Lung (tissue), 12 donors: ENCODE measurements around the gene PDE12. TPM values are rescaled to one million over a fixed set of nuclear protein-coding genes. Genes with fewer than 3 reads are reported as not detected.
A peak's percentile ranks its signal among the peaks of the same experiment; 100 is the strongest.

Experiments
- ATAC-seq: fragments of 200-7000 bp; cut with Tn5 transposase; one replicate; pipeline ENCODE4 v1.9.1; 2020; ENCODE audit warnings: moderate number of reproducible peaks; ENCODE audit not compliant: insufficient read depth, low FRiP score
- DNase-seq, 3 donors: peaks; one replicate each; pipeline ENCODE4 v3.0.0-alpha.2; 2013 to 2017
- H3K27ac ChIP-seq, 2 donors: one replicate each; pipeline ENCODE4 v1.5.1; 2013; ENCODE audit warnings: mild to moderate bottlenecking in 2 of 2, moderate library complexity in 2 of 2, control low read depth in 1 of 2, inconsistent platforms in 1 of 2, low read depth in 1 of 2, low read length in 1 of 2
- H3K27me3 ChIP-seq, 3 donors: one replicate each; pipeline ENCODE4 v1.5.1; 2013; ENCODE audit warnings: low read length in 2 of 3; ENCODE audit not compliant: control insufficient read depth in 3 of 3, insufficient read depth in 3 of 3
- H3K36me3 ChIP-seq, 4 donors: one replicate each; pipeline ENCODE4 v1.5.1; 2013; ENCODE audit warnings: low read length in 4 of 4, mild to moderate bottlenecking in 1 of 4, moderate library complexity in 1 of 4; ENCODE audit not compliant: control insufficient read depth in 4 of 4, insufficient read depth in 4 of 4
- H3K4me1 ChIP-seq, 5 donors: one replicate each; pipeline ENCODE4 v1.5.1; 2013; ENCODE audit warnings: low read length in 5 of 5, mild to moderate bottlenecking in 2 of 5, moderate library complexity in 1 of 5; ENCODE audit not compliant: control insufficient read depth in 5 of 5, insufficient read depth in 5 of 5
- H3K4me3 ChIP-seq: one replicate; pipeline ENCODE4 v1.5.1; 2013; ENCODE audit warnings: mild to moderate bottlenecking, control low read depth, moderate library complexity
- H3K9ac ChIP-seq, 2 donors: one replicate each; pipeline ENCODE4 v1.5.1; 2013; ENCODE audit warnings: low read length in 2 of 2, control low read depth in 1 of 2; ENCODE audit not compliant: insufficient read depth in 1 of 2
- H3K9me3 ChIP-seq, 4 donors: one replicate each; pipeline ENCODE4 v1.5.1; 2013; ENCODE audit warnings: low read length in 3 of 4, mild to moderate bottlenecking in 1 of 4, moderate library complexity in 1 of 4; ENCODE audit not compliant: control insufficient read depth in 4 of 4, insufficient read depth in 3 of 4
- CTCF ChIP-seq: IDR thresholded peaks from 2 replicates; pipeline ENCODE4 v1.5.1; 2012; ENCODE audit warnings: mild to moderate bottlenecking; ENCODE audit errors: control extremely low read depth, extremely low read depth
- WGBS, 2 donors: extraction: QIAGEN DNeasy Blood & Tissue Kit; methylation state at CpG; one replicate each; pipeline ENCODE4 v1.1.7; 2013; 5-methylcytosine and 5-hydroxymethylcytosine counted together
- polyA plus RNA-seq, 2 donors: library from polyadenylated mRNA; stranded (reverse); fragments of 200-250 nt; gene quantifications; one replicate each; pipeline ENCODE4 v1.2.1, GENCODE V29; 2013
- total RNA-seq, 2 donors: library from RNA; depleted of rRNA in 1 of 2; stranded (reverse); fragments of >200 nt in 1 of 2; gene quantifications; one replicate each; pipeline ENCODE4 v1.2.1, GENCODE V29; 2014 to 2021
- donor health status: control.
- donor health status: control.
- donor health status: Bipolar disorder and iron deficiency.
- donor health status: healthy.
- donor health status: DM: yes; HTN: yes; CAD: no.

The PDE12 gene
- total and polyA plus RNA-seq, 4 donors = 3.9 to 24.5 (median 9.9) TPM

GRCh38 chr3:57597127-57597923, 41.3 kb downstream of the PDE12 start, which contains the start of gene ARF4:
ARF4 (minus strand) TSS chr3:57597344; CDS start chr3:57597140, 204 bp downstream.
- ATAC-seq = peak; percentile 97
- 0% methylated on average over 53 to 67 of the region's 67 CpGs for WGBS, 2 donors
- peak within 1 kb of the TSS; percentile 78 for H3K4me3 ChIP-seq
- DNase-seq = peak; percentile 99 to 100 (median 100)
- H3K27ac ChIP-seq = peak within 1 kb of the TSS; percentile 97 to 100
- peaks cover 0 to 8% (median 4%) of the 10 kb centered on the region in 4 donors for H3K36me3 ChIP-seq
- no peaks in the 10 kb centered on the region for H3K9me3 ChIP-seq
- TF ChIP-seq CTCF = no peak
- H3K9ac ChIP-seq = peak within 1 kb of the TSS; percentile 98 to 99
- peaks cover 6 to 22% (median 11%) of the 10 kb centered on the region in 5 donors for H3K4me1 ChIP-seq
- no peaks in the 10 kb centered on the region for H3K27me3 ChIP-seq

GRCh38 chr3:57598765-57599360, 42.8 kb downstream of the PDE12 start:
- peak overlapping the region in 1 of 2 donors; percentile 81 for H3K27ac ChIP-seq
- H3K9me3 ChIP-seq = no peaks in the 10 kb centered on the region
- no peaks in the 10 kb centered on the region for H3K27me3 ChIP-seq
- no peak for ATAC-seq
- WGBS, 2 donors = 62 to 69% methylated on average over 5 of the region's 5 CpGs
- peaks cover 3 to 22% (median 7%) of the 10 kb centered on the region in 5 donors for H3K4me1 ChIP-seq
- peaks cover 0 to 6% (median 3%) of the 10 kb centered on the region in 4 donors for H3K36me3 ChIP-seq
- no peak for TF ChIP-seq CTCF
- H3K9ac ChIP-seq = peak overlapping the region in 1 of 2 donors; percentile 28
- no peak overlapping the region for H3K4me3 ChIP-seq
- no peak for DNase-seq

GRCh38 chr3:57600195-57600594, 44.1 kb downstream of the PDE12 start:
- Histone ChIP-seq H3K36me3 (peaks cover 0 to 11% (median 5%) of the 10 kb centered on the region in 4 donors), H3K27ac (no peak overlapping the region), H3K4me1 (peaks cover 3 to 11% (median 7%) of the 10 kb centered on the region in 5 donors), H3K27me3 (no peaks in the 10 kb centered on the region), H3K9ac (no peak overlapping the region), H3K9me3 (no peaks in the 10 kb centered on the region), H3K4me3 (no peak overlapping the region)
- no peak for TF ChIP-seq CTCF
- no peak for ATAC-seq
- 97% methylated on average over 2 of the region's 2 CpGs for WGBS, 2 donors
- no peak for DNase-seq
